ENCODE results near the gene SYT14.

- TF ChIP-seq CTCF (IDR thresholded peaks at IDR 0.05) (no peak), EZH2 (IDR thresholded peaks at IDR 0.05) (no peak), EZH2phosphoT487 (IDR thresholded peaks at IDR 0.05) (no peak)
Observed at GRCh38 chr1:210031473-210031872, 93.5 kb downstream of the SYT14 start.

Measured in neural progenitor cell (in vitro differentiated cells).